Endothelial cell of umbilical vein (primary cell): ENCODE measurements around the gene ZNF143. TPM values are rescaled to one million over a fixed set of nuclear protein-coding genes. Genes with fewer than 3 reads are reported as not detected.

ENCODE experiments used
- BruUV-seq: library from RNA; stranded (reverse); fragments of 400-500 nt; replicated peaks from 2 replicates; lab custom pipeline; 2021; lab: Mats Ljungman, UMichigan
- CTCF ChIA-PET: fragments of 300-600, 350-600 bp; sonication (Branson Sonifier 250); formaldehyde crosslinking; loops from one replicate; lab custom pipeline; 2021; ENCODE audit warnings: antibody characterized with exemption, inconsistent platforms; lab: Charles Lee
- POLR2A ChIA-PET: fragments of 300-600, 350-600 bp; sonication (Branson Sonifier 250); formaldehyde crosslinking; loops from one replicate; lab custom pipeline; 2021; ENCODE audit warnings: antibody characterized with exemption, inconsistent platforms; lab: Charles Lee
- DNase-seq: peaks from one replicate; pipeline ENCODE4 v3.0.0-alpha.2; 2011; ENCODE audit warnings: low read depth, low spot score
- FAIRE-seq: peaks from 2 replicates; lab custom pipeline; 2011; peaks lifted over from hg19 to GRCh38; lab: Jason Lieb, UNC
- H2AFZ ChIP-seq: 2 replicates; pipeline ENCODE4 v1.6.0; 2012; ENCODE audit warnings: low read depth, low read length, control low read depth, inconsistent platforms
- H3K27ac ChIP-seq: 2 replicates; pipeline ENCODE4 v1.5.1; 2011; ENCODE audit warnings: low read depth, mild to moderate bottlenecking, control low read depth, low read length, moderate library complexity; ENCODE audit not compliant: insufficient read depth
- H3K27me3 ChIP-seq, 2 experiments: 2 replicates each; pipeline versions ENCODE4 v1.6.0 to v1.6.1; 2011; ENCODE audit warnings: low read length in 2 of 2, mixed read lengths in 1 of 2; ENCODE audit not compliant: control insufficient read depth in 2 of 2, insufficient read depth in 2 of 2
- H3K36me3 ChIP-seq, 2 experiments: 2 replicates in 1 of 2; 3 replicates in 1 of 2; pipeline ENCODE4 v1.5.1; 2011; ENCODE audit warnings: low read length in 2 of 2, mild to moderate bottlenecking in 1 of 2, moderate library complexity in 1 of 2; ENCODE audit not compliant: control insufficient read depth in 2 of 2, insufficient read depth in 2 of 2; ENCODE audit errors: extremely low read depth in 1 of 2
- H3K4me1 ChIP-seq: 3 replicates; pipeline ENCODE4 v1.5.1; 2011; ENCODE audit warnings: mild to moderate bottlenecking, low read length; ENCODE audit not compliant: control insufficient read depth, insufficient read depth; ENCODE audit errors: extremely low read depth
- H3K4me2 ChIP-seq: 2 replicates; pipeline ENCODE4 v1.6.1; 2011; ENCODE audit warnings: low read length, control low read depth, mixed read lengths; ENCODE audit not compliant: insufficient read depth
- H3K4me3 ChIP-seq, 3 experiments: fragments of 200-600 bp in 1 of 3; sonication (generic), shearing (Covaris generic) in 1 of 3; replicated peaks in 1 of 3; 2 replicates each; pipeline ENCODE4 v1.5.1; 2011 to 2016; ENCODE audit warnings: control low read depth in 3 of 3, low read length in 3 of 3, mild to moderate bottlenecking in 2 of 3, inconsistent platforms in 1 of 3, low read depth in 1 of 3, moderate library complexity in 1 of 3; ENCODE audit not compliant: insufficient read depth in 1 of 3
- H3K79me2 ChIP-seq: 2 replicates; pipeline ENCODE4 v1.6.0; 2012; ENCODE audit warnings: low read length, inconsistent platforms; ENCODE audit not compliant: control insufficient read depth, insufficient read depth
- H3K9ac ChIP-seq: replicated peaks from 2 replicates; pipeline ENCODE3; 2011; ENCODE audit warnings: low read length, control low read depth; ENCODE audit not compliant: insufficient read depth; ENCODE audit errors: extremely low read depth
- H3K9me1 ChIP-seq: replicated peaks from 3 replicates; pipeline ENCODE4 v1.6.0; 2011; ENCODE audit warnings: mild to moderate bottlenecking, low read length; ENCODE audit not compliant: control insufficient read depth, insufficient read depth; ENCODE audit errors: extremely low read depth
- H3K9me3 ChIP-seq: replicated peaks from 2 replicates; pipeline ENCODE4 v1.5.1; 2012; ENCODE audit warnings: low read length, inconsistent platforms; ENCODE audit not compliant: control insufficient read depth, insufficient read depth
- H4K20me1 ChIP-seq: replicated peaks from 2 replicates; pipeline ENCODE3; 2011; ENCODE audit warnings: mild to moderate bottlenecking, low read length; ENCODE audit not compliant: control insufficient read depth, insufficient read depth; ENCODE audit errors: extremely low read depth
- EZH2 ChIP-seq: IDR thresholded peaks from 2 replicates; pipeline ENCODE4 v1.6.1; 2012; ENCODE audit warnings: borderline replicate concordance, low read depth, mild to moderate bottlenecking, moderate library complexity, low read length, inconsistent platforms; ENCODE audit not compliant: severe bottlenecking
- FOS ChIP-seq: IDR thresholded peaks from 2 replicates; pipeline ENCODE4 v1.6.1; 2011; ENCODE audit warnings: mild to moderate bottlenecking, low read length, moderate library complexity, borderline replicate concordance; ENCODE audit not compliant: insufficient read depth
- GATA2 ChIP-seq: IDR thresholded peaks from 2 replicates; pipeline ENCODE4 v1.7.0; 2011; ENCODE audit warnings: low read depth, mild to moderate bottlenecking, moderate library complexity, mixed read lengths, low read length; ENCODE audit not compliant: insufficient read length, insufficient read depth
- JUN ChIP-seq: IDR thresholded peaks from 2 replicates; pipeline ENCODE4 v1.6.1; 2011; ENCODE audit warnings: borderline replicate concordance, low read depth; ENCODE audit not compliant: insufficient read length, insufficient read depth
- MYC ChIP-seq: IDR thresholded peaks from one replicate; pipeline ENCODE4 v1.6.1; 2011; ENCODE audit warnings: mild to moderate bottlenecking, low read depth, low read length
- POLR2A ChIP-seq: IDR thresholded peaks from 2 replicates; pipeline ENCODE4 v1.6.1; 2012; ENCODE audit warnings: low read depth, mild to moderate bottlenecking, control low read depth, low read length
- POLR2AphosphoS5 ChIP-seq: IDR thresholded peaks from 2 replicates; pipeline ENCODE4 v1.6.1; 2012; ENCODE audit warnings: low read depth, mild to moderate bottlenecking, control low read depth, low read length, moderate library complexity; ENCODE audit not compliant: insufficient read depth
- dilution Hi-C: fragments of 300-500 bp; cut with MboI; formaldehyde crosslinking; loops from one replicate; pipeline ENCODE4 v1.15.0; 2019; ENCODE audit warnings: low sequenced_read_pairs; ENCODE audit not compliant: extremely low pct_ligation_motif_present
- intact Hi-C: fragments of 100-400 bp; cut with micrococcal nuclease; formaldehyde crosslinking; loops from one replicate; pipeline ENCODE4 v1.10.0; 2022
- polyA plus RNA-seq, 4 experiments: library from polyadenylated mRNA; depleted of rRNA in 3 of 4; stranded (reverse) in 3 of 4; unstranded in 1 of 4; fragments of >200 nt; gene quantifications; 2 replicates each; pipeline versions ENCODE4 v1.2.1 to v1.2.3, GENCODE V29; 2011 to 2012; ENCODE audit warnings: missing spikeins in 1 of 4
- total RNA-seq: library from RNA; stranded (reverse); gene quantifications from 2 replicates; pipeline ENCODE4 v1.2.3, GENCODE V29; 2021
- TF ChIP-seq, protein P1 (sequence below): IDR thresholded peaks from 2 replicates; pipeline ENCODE4 v1.6.1; 2011; ENCODE audit not compliant: insufficient read depth, insufficient read length
- TF ChIP-seq, protein P2 (sequence below), 2 donors: IDR thresholded peaks; 1 replicate in 1 of 2; 2 replicates in 1 of 2; pipeline ENCODE4 v1.5.1; 2011; ENCODE audit warnings: low read length in 2 of 2, mild to moderate bottlenecking in 2 of 2, moderate library complexity in 2 of 2, control low read depth in 1 of 2, inconsistent platforms in 1 of 2, low read depth in 1 of 2; ENCODE audit not compliant: insufficient read depth in 1 of 2; ENCODE audit errors: extremely low read depth in 1 of 2

ZNF143 gene
- total and polyA plus RNA-seq, 2 donors (not counting 3 experiments of a cell fraction or from before 2014, with no cell fraction given) = 19.0 to 29.8 TPM

DNA sequence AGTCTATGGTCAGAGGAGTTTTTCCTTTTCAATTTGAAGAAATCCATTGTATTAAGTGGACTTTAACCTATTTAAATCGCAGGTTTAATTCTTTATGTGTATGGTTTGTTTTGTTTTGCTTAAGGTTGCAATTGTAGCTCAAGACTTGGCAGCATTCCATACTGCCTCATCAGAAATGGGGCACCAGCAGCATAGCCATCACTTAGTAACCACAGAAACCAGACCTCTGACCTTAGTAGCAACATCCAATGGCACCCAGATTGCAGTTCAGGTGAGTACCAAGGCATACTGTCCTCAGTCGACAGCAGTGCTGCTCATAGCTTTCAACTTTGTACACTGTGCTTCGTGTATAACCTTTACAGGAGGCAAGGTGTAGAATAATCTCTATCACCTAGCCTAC, 64.3 kb downstream of the ZNF143 start:
- H3K4me1 ChIP-seq = peaks cover 27% of the 10 kb centered on the region
- H3K4me3 ChIP-seq = no peak overlapping the region
- ChIA-PET CTCF (interaction anchor here (0.9 to 2.7 kb wide), 3 partner anchors 10 to 223 kb away, joined by 3 to 10 read pairs (median 10); no protein-coding TSS in a partner anchor), POLR2A (no interaction called here)
- H3K27me3 ChIP-seq = no peaks in the 10 kb centered on the region
- no peak for DNase-seq
- H3K9me3 ChIP-seq = no peaks in the 10 kb centered on the region
- H3K9ac ChIP-seq = no peak overlapping the region
- FAIRE-seq = no peak
- TF ChIP-seq MYC = no peak
- TF ChIP-seq POLR2A = no peak
- TF ChIP-seq, protein P1, sequence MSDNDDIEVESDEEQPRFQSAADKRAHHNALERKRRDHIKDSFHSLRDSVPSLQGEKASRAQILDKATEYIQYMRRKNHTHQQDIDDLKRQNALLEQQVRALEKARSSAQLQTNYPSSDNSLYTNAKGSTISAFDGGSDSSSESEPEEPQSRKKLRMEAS = no peak
- TF ChIP-seq JUN = no peak
- TF ChIP-seq GATA2 = no peak
- no peak for TF ChIP-seq POLR2AphosphoS5
- no peak for TF ChIP-seq EZH2
- no peak for TF ChIP-seq FOS
- TF ChIP-seq, protein P2, sequence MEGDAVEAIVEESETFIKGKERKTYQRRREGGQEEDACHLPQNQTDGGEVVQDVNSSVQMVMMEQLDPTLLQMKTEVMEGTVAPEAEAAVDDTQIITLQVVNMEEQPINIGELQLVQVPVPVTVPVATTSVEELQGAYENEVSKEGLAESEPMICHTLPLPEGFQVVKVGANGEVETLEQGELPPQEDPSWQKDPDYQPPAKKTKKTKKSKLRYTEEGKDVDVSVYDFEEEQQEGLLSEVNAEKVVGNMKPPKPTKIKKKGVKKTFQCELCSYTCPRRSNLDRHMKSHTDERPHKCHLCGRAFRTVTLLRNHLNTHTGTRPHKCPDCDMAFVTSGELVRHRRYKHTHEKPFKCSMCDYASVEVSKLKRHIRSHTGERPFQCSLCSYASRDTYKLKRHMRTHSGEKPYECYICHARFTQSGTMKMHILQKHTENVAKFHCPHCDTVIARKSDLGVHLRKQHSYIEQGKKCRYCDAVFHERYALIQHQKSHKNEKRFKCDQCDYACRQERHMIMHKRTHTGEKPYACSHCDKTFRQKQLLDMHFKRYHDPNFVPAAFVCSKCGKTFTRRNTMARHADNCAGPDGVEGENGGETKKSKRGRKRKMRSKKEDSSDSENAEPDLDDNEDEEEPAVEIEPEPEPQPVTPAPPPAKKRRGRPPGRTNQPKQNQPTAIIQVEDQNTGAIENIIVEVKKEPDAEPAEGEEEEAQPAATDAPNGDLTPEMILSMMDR (IDR thresholded peaks at IDR 0.05; ENCODE audit: extremely low read depth in 1 of 2, insufficient read depth in 1 of 2, low read depth in 1 of 2, low read length in 2 of 2) = no peak
- H3K9me1 ChIP-seq = no peaks in the 10 kb centered on the region
- H4K20me1 ChIP-seq = no peaks in the 10 kb centered on the region
- no peak overlapping the region for H3K27ac ChIP-seq
- no peak overlapping the region for H2AFZ ChIP-seq
- H3K4me2 ChIP-seq = no peak overlapping the region
- no TSS peak for BruUV-seq
- H3K79me2 ChIP-seq = no peaks in the 10 kb centered on the region
- dilution Hi-C loops (no loop called here), intact Hi-C loops (loop anchor here (5.0 to 10.0 kb wide), 2 partner anchors 232 to 800 kb away; no protein-coding TSS in a partner anchor)
- H3K36me3 ChIP-seq = no peaks in the 10 kb centered on the region
